HTERT RPE-1 (cell line): ENCODE data around the gene CCDC137.
"Not testable (repeated sequence)": the region's sequence is repeated elsewhere in the genome, so short reads cannot be mapped to it uniquely, and the experiment has no call there.

Experiments
- in situ Hi-C: fragments of 300-500 bp; cut with MboI; formaldehyde crosslinking; loops from 4 replicates; pipeline ENCODE4 v1.14.3; 2020; ENCODE audit warnings: low sequenced_read_pairs

The CCDC137 gene

GRCh38 chr17:81650951-81651350, 15.6 kb upstream of the CCDC137 start:
- in situ Hi-C loops: no loop called here

- in situ Hi-C loops: no loop called here
Observed at GRCh38 chr17:81651692-81652091, 14.8 kb upstream of the CCDC137 start.

GRCh38 chr17:81652906-81653771, 13.4 kb upstream of the CCDC137 start:
- in situ Hi-C loops: no loop called here

- in situ Hi-C loops: no loop called here
Observed at GRCh38 chr17:81655378-81656117, 11.0 kb upstream of the CCDC137 start.

- in situ Hi-C loops: no loop called here
Observed at GRCh38 chr17:81656118-81656743, 10.3 kb upstream of the CCDC137 start, which contains the start of gene PDE6G. Gene PDE6G, minus strand, starts transcription at chr17:81656542. Its CDS starts 3,237 bp downstream, at chr17:81653305.

- in situ Hi-C loops: no loop called here
Observed at GRCh38 chr17:81656835-81657234, 9.7 kb upstream of the CCDC137 start.

GRCh38 chr17:81659038-81659437, 7.5 kb upstream of the CCDC137 start:
- in situ Hi-C loops: no loop called here

- in situ Hi-C loops: no loop called here
Observed at GRCh38 chr17:81660441-81660840, 6.1 kb upstream of the CCDC137 start.

- in situ Hi-C loops: no loop called here
Observed at GRCh38 chr17:81662002-81662401, 4.5 kb upstream of the CCDC137 start.

GRCh38 chr17:81664051-81664470, 2.5 kb upstream of the CCDC137 start:
- in situ Hi-C loops: no loop called here

GRCh38 chr17:81665205-81666091, 1.1 kb upstream of the CCDC137 start:
- in situ Hi-C loops: no loop called here

- in situ Hi-C loops: no loop called here
Observed at GRCh38 chr17:81666092-81666341, 520 bp upstream of the CCDC137 start.

- in situ Hi-C loops: no loop called here
Observed at GRCh38 chr17:81667754-81668153, 1.2 kb downstream of the CCDC137 start.

- in situ Hi-C loops: no loop called here
Observed at GRCh38 chr17:81672504-81672903, 6.0 kb downstream of the CCDC137 start.

GRCh38 chr17:81672954-81673353, 6.4 kb downstream of the CCDC137 start:
- in situ Hi-C loops: no loop called here

GRCh38 chr17:81673561-81674258, 7.2 kb downstream of the CCDC137 start:
- in situ Hi-C loops: no loop called here

- in situ Hi-C loops: not testable (repeated sequence)
Observed at GRCh38 chr17:81675515-81676221, 9.1 kb downstream of the CCDC137 start.

GRCh38 chr17:81676906-81677305, 10.4 kb downstream of the CCDC137 start:
- in situ Hi-C loops: no loop called here

GRCh38 chr17:81680150-81680549, 13.6 kb downstream of the CCDC137 start:
- in situ Hi-C loops: no loop called here

GRCh38 chr17:81681672-81682071, 15.1 kb downstream of the CCDC137 start:
- in situ Hi-C loops: no loop called here
